IMR-90 (cell line): ENCODE results near the gene DGKB. TPM values are rescaled to one million over a fixed set of nuclear protein-coding genes. Genes with fewer than 3 reads are reported as not detected.

Experiments
- ATAC-seq: fragments of 200-7000 bp; cut with Tn5 transposase; 2 replicates; pipeline ENCODE4 v1.9.1; 2020; ENCODE audit warnings: low read depth, mild to moderate bottlenecking, moderate library complexity
- BruUV-seq: library from RNA; stranded (reverse); fragments of 400-500 nt; replicated peaks from 2 replicates; lab custom pipeline; 2021; lab: Mats Ljungman, UMichigan
- CTCF ChIA-PET: fragments of 300-600 bp; formaldehyde crosslinking; extraction: SDS; loops from one replicate; lab custom pipeline; 2021; ENCODE audit warnings: antibody characterized with exemption; lab: Yijun Ruan, JAX
- POLR2A ChIA-PET: fragments of 300-600 bp; sonication (Branson Sonifier 250); formaldehyde crosslinking; loops from one replicate; lab custom pipeline; 2022; ENCODE audit warnings: antibody characterized with exemption; ENCODE audit not compliant: unreplicated experiment; lab: Charles Lee
- DNase-seq: peaks from one replicate; pipeline ENCODE4 v3.0.0; 2013
- H2AFZ ChIP-seq: replicated peaks from 2 replicates; pipeline ENCODE3; 2013; ENCODE audit warnings: low read length, mild to moderate bottlenecking; ENCODE audit not compliant: poor library complexity
- H2AK5ac ChIP-seq: 2 replicates; pipeline ENCODE4 v1.6.1; 2013; ENCODE audit warnings: low read depth, low read length, inconsistent platforms
- H2AK9ac ChIP-seq: replicated peaks from 2 replicates; pipeline ENCODE3; 2013; ENCODE audit warnings: mild to moderate bottlenecking, low read depth, low read length, moderate library complexity; ENCODE audit not compliant: poor library complexity
- H2BK120ac ChIP-seq: 2 replicates; pipeline ENCODE4 v1.6.1; 2013; ENCODE audit warnings: low read depth, low read length, inconsistent platforms
- H2BK15ac ChIP-seq: 3 replicates; pipeline ENCODE4 v1.6.1; 2013; ENCODE audit warnings: low read depth, low read length, inconsistent platforms
- H2BK20ac ChIP-seq: 2 replicates; pipeline ENCODE4 v1.6.1; 2013; ENCODE audit warnings: low read depth, mild to moderate bottlenecking, inconsistent platforms, low read length, moderate library complexity
- H2BK5ac ChIP-seq: 2 replicates; pipeline ENCODE4 v1.6.1; 2013; ENCODE audit warnings: mild to moderate bottlenecking, low read depth, low read length, inconsistent platforms; ENCODE audit not compliant: poor library complexity, severe bottlenecking
- H3K14ac ChIP-seq: replicated peaks from 2 replicates; pipeline ENCODE4 v1.6.1; 2013; ENCODE audit warnings: low read depth, low read length, inconsistent platforms
- H3K18ac ChIP-seq: 2 replicates; pipeline ENCODE4 v1.6.1; 2013; ENCODE audit warnings: low read depth, low read length, control low read depth
- H3K23ac ChIP-seq: 2 replicates; pipeline ENCODE4 v1.6.1; 2013; ENCODE audit warnings: low read depth, low read length, inconsistent platforms
- H3K27ac ChIP-seq: 2 replicates; pipeline ENCODE4 v1.5.1; 2013; ENCODE audit warnings: mild to moderate bottlenecking, control low read depth, low read length; ENCODE audit not compliant: insufficient read depth
- H3K27me3 ChIP-seq: 2 replicates; pipeline ENCODE4 v1.6.1; 2013; ENCODE audit warnings: low read length; ENCODE audit not compliant: control insufficient read depth, insufficient read depth
- H3K36me3 ChIP-seq: 2 replicates; pipeline ENCODE4 v1.6.1; 2013; ENCODE audit warnings: low read length, mixed read lengths; ENCODE audit not compliant: control insufficient read depth, insufficient read depth
- H3K4ac ChIP-seq: 2 replicates; pipeline ENCODE4 v1.6.1; 2013; ENCODE audit warnings: low read depth, low read length, inconsistent platforms
- H3K4me1 ChIP-seq: 2 replicates; pipeline ENCODE4 v1.6.1; 2013; ENCODE audit warnings: low read length, mixed read lengths; ENCODE audit not compliant: control insufficient read depth, insufficient read depth
- H3K4me2 ChIP-seq: 2 replicates; pipeline ENCODE4 v1.6.1; 2013; ENCODE audit warnings: low read depth, mild to moderate bottlenecking, control low read depth, low read length, moderate library complexity
- H3K4me3 ChIP-seq: 2 replicates; pipeline ENCODE4 v1.5.1; 2013; ENCODE audit warnings: low read depth, mild to moderate bottlenecking, control low read depth, low read length, moderate library complexity; ENCODE audit not compliant: insufficient read depth
- H3K56ac ChIP-seq: 2 replicates; pipeline ENCODE4 v1.6.1; 2013; ENCODE audit warnings: low read length, inconsistent platforms; ENCODE audit not compliant: insufficient read depth; ENCODE audit errors: extremely low read depth
- H3K79me1 ChIP-seq, 2 experiments: 2 replicates each; pipeline ENCODE4 v1.6.1; 2013; ENCODE audit warnings: low read length in 2 of 2, inconsistent platforms in 1 of 2, low read depth in 1 of 2
- H3K9ac ChIP-seq: 2 replicates; pipeline ENCODE4 v1.6.1; 2013; ENCODE audit warnings: low read depth, low read length, control low read depth
- H3K9me1 ChIP-seq: 2 replicates; pipeline ENCODE4 v1.6.1; 2013; ENCODE audit warnings: low read length, inconsistent platforms; ENCODE audit not compliant: insufficient read depth
- H3K9me3 ChIP-seq: 2 replicates; pipeline ENCODE4 v1.6.1; 2013; ENCODE audit warnings: low read length; ENCODE audit not compliant: control insufficient read depth, insufficient read depth
- H4K20me1 ChIP-seq: 2 replicates; pipeline ENCODE4 v1.6.1; 2013; ENCODE audit warnings: low read length, inconsistent platforms; ENCODE audit not compliant: insufficient read depth
- H4K5ac ChIP-seq: 2 replicates; pipeline ENCODE4 v1.6.1; 2013; ENCODE audit warnings: mild to moderate bottlenecking, low read depth, low read length, control low read depth
- H4K8ac ChIP-seq, 2 experiments: 2 replicates each; pipeline ENCODE4 v1.6.1; 2013; ENCODE audit warnings: low read depth in 2 of 2, low read length in 2 of 2, control low read depth in 1 of 2, inconsistent platforms in 1 of 2
- H4K91ac ChIP-seq: 2 replicates; pipeline ENCODE4 v1.6.1; 2013; ENCODE audit warnings: low read depth, low read length, inconsistent platforms; ENCODE audit not compliant: insufficient read depth
- CEBPB ChIP-seq: IDR thresholded peaks from 2 replicates; pipeline ENCODE4 v1.6.1; 2012; ENCODE audit warnings: low read depth, low read length, improper control_type of control experiment
- WGBS, 2 experiments: methylation state at CpG; one replicate each; pipeline versions ENCODE4 v1.1.5 to v1.1.7; 2013; ENCODE audit warnings: missing lambda C conversion rate in 2 of 2; ENCODE audit not compliant: insufficient read length in 1 of 2; ENCODE audit errors: extremely low coverage in 2 of 2; 5-methylcytosine and 5-hydroxymethylcytosine counted together
- dilution Hi-C: fragments of 300-500 bp; cut with HindIII; formaldehyde crosslinking; loops from one replicate; pipeline ENCODE4 v1.14.3; 2018; ENCODE audit warnings: low sequenced_read_pairs; ENCODE audit not compliant: unreplicated experiment
- in situ Hi-C: fragments of 300-500 bp; cut with MboI; formaldehyde crosslinking; loops from 3 replicates; pipeline ENCODE4 v1.14.3; 2019; ENCODE audit warnings: low sequenced_read_pairs, inconsistent platforms, mixed read lengths
- intact Hi-C: fragments of 100-400 bp; cut with micrococcal nuclease; formaldehyde crosslinking; loops from 2 replicates; pipeline ENCODE4 v1.10.0; 2022
- polyA plus RNA-seq, 3 experiments: library from polyadenylated mRNA; depleted of rRNA; stranded (reverse); fragments of >200 nt; gene quantifications; 2 replicates each; pipeline ENCODE4 v1.2.3, GENCODE V29; 2012; ENCODE audit warnings: low replicate concordance in 1 of 3
- total RNA-seq: library from RNA; depleted of rRNA; stranded (reverse); fragments of >200 nt; gene quantifications from 2 replicates; pipeline ENCODE4 v1.2.3, GENCODE V29; 2012

The DGKB gene
- total and polyA plus RNA-seq, 2 of the 4 experiments (the other 2 are of a cell fraction), result not detected

GRCh38 chr7:14826426-14826825, 76.1 kb downstream of the DGKB start:
- Histone ChIP-seq H2BK15ac (no peak overlapping the region), H4K20me1 (no peaks in the 10 kb centered on the region), H3K27me3 (no peaks in the 10 kb centered on the region), H2AK5ac (no peak overlapping the region), H3K4ac (no peak overlapping the region), H4K5ac (no peak overlapping the region), H2AK9ac (no peak overlapping the region), H3K36me3 (no peaks in the 10 kb centered on the region), H3K18ac (no peak overlapping the region), H2AFZ (no peak overlapping the region), H3K4me3 (no peak overlapping the region), H3K79me1 (no peaks in the 10 kb centered on the region), H2BK5ac (no peak overlapping the region), H3K4me2 (no peak overlapping the region), H4K8ac (no peak overlapping the region), H2BK120ac (no peak overlapping the region), H2BK20ac (no peak overlapping the region), H3K4me1 (no peaks in the 10 kb centered on the region), H3K27ac (no peak overlapping the region), H3K14ac (no peak overlapping the region), H3K23ac (no peak overlapping the region), H3K9me1 (no peaks in the 10 kb centered on the region), H3K9me3 (no peaks in the 10 kb centered on the region; the same call in 1 of the 2 replicates), H3K9ac (no peak overlapping the region), H4K91ac (no peak overlapping the region), H3K56ac (no peak overlapping the region)
- CTCF ChIA-PET, result no interaction called here
- dilution Hi-C loops, result no loop called here
- POLR2A ChIA-PET, result no interaction called here
- intact Hi-C loops, result no loop called here
- no peak for TF ChIP-seq CEBPB
- no TSS peak for BruUV-seq
- WGBS, 2 experiments, result no CpG with 5 or more reads among the region's 1 CpG
- in situ Hi-C loops, result no loop called here
- no peak for DNase-seq
- no peak for ATAC-seq
